SK-N-MC (cell line): ENCODE data around the gene VAPA.

Experiments used
- FOXP2 ChIP-seq: optimal IDR thresholded peaks from 2 replicates; pipeline ENCODE3; 2011; ENCODE audit warnings: mild to moderate bottlenecking, moderate library complexity; ENCODE audit not compliant: insufficient read depth; ENCODE audit errors: extremely low read length, control extremely low read depth
- POLR2AphosphoS5 ChIP-seq: IDR thresholded peaks from 2 replicates; pipeline ENCODE4 v1.6.1; 2012; ENCODE audit warnings: mild to moderate bottlenecking, low read depth, low read length, borderline replicate concordance

GRCh38 chr18:9969247-9969646, 55.4 kb downstream of the VAPA start:
- TF ChIP-seq POLR2AphosphoS5 = no peak
- no peak for TF ChIP-seq FOXP2
